Measurements from ENCODE around the gene PFKFB2.

Gene PFKFB2

DNA sequence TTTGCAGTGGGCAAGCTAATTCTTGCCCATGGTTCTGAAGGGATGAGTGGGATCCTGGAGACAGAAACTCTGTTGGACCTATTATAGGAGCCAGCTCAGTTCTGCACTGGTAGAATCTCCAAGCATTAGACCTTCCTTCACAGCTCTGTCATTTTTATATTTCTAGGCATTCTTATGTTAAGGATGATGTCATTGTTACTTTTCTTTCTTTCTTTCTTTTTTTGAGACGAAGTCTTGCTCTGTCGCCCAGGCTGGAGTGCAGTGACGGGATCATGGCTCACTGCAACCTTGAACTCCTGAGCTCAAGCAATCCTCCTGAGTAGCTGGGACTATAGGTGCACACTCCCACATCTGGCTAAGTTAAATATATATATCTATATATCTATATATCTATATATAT, 7.5 kb downstream of the PFKFB2 start:
- DNase-seq (ENCODE audit: insufficient read length, low spot score) (no peak), FAIRE-seq (no peak)

DNA sequence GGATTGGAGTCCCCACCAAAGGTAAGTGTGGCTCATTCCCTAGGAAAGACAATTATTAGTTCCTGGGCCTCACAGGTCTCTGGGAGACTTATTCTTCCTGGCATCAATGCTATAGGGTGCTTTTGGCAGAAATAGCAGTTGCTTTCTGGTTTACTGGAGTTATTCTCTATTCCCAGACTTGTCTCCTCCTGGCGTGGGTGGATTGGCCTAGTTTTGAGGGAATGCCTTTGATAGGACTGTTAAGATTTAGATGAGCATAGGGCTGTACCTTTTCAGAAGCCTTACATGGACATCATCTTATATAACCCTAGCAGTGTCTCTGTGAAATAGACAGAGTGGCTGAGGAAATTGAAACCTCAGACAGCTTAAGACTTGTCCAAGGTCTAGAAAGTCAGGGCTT, 9.0 kb downstream of the PFKFB2 start:
- no peak for FAIRE-seq
- DNase-seq (ENCODE audit: insufficient read length, low spot score): no peak

DNA sequence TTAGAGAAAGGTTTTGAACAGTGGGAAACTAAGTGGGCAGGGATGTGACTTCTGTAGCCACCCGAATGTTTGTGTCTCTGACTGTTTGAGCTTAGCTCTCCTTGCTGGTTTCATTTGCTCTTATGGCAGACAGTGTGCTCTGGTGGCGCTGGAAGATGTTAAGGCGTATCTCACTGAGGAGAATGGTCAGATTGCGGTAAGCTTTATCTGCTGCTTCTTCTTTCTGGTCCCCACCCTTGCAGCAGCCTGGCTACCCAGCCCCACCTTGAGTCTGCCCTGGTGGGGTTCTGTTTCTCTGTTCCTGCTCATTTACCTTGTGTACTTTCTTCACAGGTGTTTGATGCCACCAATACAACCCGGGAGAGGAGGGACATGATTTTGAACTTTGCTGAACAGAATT, 9.9 kb downstream of the PFKFB2 start:
- DNase-seq (ENCODE audit: insufficient read length, low spot score) (no peak), FAIRE-seq (no peak)

DNA sequence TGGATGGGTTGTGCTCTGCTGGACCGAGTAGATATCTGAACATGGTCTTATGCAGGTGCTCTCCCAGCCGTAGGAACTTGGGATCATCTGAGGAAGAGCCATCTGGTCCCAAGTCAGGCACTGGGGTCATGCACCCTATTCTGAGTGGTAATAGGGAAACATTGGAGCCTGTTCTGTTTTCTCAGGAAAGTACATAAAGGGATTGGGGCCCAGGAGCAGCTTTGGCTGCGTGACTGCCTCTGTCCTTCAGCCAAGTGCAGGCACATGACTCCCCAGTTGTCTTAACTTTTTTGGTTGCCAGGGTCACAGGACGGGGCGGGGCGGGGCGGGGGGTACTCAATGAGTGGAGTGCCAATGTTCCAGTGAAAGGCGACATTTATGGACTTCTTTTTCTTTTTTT, 11.5 kb downstream of the PFKFB2 start:
- no peak for FAIRE-seq

DNA sequence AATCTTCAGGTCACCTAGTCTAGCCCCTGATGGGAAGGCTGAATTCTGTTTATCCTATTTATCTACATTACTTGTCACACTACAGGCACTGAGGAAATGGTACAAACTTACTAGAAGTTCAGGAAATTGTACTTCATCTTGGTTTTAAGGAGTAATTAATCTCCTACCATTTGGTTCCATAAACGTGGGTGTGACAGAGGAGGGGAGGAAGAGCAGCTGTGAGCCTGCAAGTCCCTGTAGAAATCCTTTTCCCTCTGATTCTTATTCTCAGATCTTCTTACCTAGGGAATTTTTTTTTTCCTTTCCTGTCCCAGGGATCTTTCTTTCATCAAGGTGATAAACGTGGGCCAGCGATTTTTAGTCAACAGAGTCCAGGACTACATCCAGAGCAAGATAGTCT, 14.1 kb downstream of the PFKFB2 start:
- DNase-seq (ENCODE audit: insufficient read length, low spot score) (no peak), FAIRE-seq (no peak)

More for the DNA sequence above, 11.5 kb downstream of the PFKFB2 start:
- no peak for DNase-seq (ENCODE audit: insufficient read length, low spot score)

DNA sequence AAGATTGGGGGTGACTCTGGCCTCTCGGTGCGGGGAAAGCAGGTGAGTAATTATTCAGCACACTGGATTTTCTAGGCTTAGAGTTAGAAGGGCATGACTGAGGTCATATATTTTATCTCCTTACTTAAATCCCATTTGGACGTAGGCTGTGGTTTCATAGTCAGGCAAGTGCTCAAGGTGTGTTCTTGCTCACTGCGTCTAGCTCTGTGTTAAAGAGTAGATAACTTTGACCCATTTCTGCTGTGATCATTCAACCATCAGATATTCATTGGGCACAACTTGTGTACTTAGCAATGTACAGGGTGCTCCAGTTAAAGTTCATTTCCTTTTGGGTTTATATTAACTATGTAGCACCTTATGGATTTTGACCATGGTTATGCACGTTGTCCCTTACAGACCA, 14.6 kb downstream of the PFKFB2 start:
- FAIRE-seq: no peak
- no peak for DNase-seq (ENCODE audit: insufficient read length, low spot score)

DNA sequence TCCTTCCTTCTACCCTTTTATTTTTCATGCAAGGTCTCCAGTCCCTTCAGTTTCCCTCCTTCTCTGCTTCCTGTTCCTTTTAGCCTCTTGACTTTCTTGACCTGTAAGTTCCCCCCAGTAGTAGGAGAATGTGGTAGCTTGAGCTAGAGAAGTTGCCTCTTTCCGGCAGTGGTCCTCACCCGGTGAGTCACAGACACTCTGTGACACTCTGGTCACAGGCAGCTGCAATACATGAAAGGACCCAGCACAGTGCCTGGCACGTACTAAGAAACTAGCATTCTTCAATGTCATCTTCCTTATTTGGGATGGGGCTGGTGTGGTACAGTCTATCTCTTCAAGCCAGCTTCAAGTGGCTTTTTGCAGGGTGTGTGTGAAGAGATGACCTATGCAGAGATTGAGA, 16.0 kb downstream of the PFKFB2 start:
- FAIRE-seq (no peak), DNase-seq (ENCODE audit: insufficient read length, low spot score) (no peak)

DNA sequence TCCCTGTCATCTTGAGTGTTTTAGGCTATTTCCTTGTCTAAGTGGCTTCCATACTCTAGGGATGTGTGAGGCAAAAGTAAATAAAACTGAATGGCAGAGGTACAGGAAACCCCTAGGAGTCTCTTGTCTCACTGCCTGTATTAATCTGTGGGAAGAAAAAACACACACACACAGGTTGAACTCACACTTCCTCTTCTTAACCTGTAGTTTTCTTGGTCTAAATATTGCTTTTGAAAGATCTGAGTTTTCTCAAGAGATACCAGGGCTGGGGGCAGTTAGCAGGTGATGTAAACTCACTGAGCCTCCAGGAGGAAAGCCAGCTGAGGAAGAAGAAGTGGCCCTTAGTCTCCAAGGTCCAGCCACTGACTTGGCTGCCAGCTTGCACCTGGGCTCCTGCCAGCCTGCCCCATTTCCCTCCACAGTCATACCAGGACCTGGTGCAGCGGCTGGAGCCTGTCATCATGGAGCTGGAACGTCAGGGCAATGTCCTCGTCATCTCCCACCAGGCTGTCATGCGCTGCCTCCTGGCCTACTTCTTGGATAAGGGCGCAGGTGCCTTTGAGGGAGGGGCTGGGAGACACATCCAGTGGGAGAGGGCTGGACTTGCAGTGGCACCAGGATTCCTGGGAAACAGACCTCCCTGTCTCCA, 16.9 kb downstream of the PFKFB2 start:
- DNase-seq (ENCODE audit: insufficient read length, low spot score) (no peak), FAIRE-seq (no peak)

DNA sequence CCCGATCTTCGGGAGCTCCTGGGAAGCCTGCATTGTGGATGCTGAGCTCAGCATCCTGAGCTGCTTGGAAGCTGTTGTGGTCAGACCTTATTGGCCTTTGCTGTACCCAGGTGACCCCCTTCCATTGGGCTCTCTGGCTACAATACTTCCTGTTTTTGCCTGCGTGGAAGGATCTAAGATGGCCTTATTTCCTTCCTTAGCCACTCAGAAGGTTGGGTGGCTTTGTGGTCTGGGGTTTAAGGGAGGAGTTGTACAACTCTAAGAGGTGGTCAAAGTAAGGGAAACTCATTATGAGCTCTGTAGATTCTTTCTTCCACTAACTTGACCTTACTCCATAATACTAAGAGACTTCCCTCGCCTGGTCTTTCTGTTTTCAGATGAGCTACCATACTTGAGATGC, 17.7 kb downstream of the PFKFB2 start:
- no peak for FAIRE-seq
- DNase-seq (ENCODE audit: insufficient read length, low spot score): no peak

DNA sequence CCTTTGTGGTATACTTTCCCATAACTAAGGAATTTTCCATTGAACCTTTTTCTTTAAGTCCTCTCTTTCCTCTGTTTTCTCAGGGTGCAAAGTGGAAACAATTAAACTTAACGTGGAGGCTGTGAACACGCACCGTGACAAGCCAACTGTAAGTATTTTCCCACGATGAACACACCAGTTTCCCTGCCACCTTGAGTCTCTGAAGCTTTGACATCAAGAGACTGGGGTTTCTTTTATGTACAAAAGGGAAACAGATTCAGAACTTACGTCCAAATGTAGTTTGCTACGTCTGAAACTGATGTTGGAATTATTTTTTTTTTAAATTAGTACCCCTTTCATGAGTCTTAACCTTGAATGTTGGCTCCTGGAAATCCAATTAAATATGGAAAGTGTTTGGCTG, 18.4 kb downstream of the PFKFB2 start:
- no peak for FAIRE-seq
- no peak for DNase-seq (ENCODE audit: insufficient read length, low spot score)

DNA sequence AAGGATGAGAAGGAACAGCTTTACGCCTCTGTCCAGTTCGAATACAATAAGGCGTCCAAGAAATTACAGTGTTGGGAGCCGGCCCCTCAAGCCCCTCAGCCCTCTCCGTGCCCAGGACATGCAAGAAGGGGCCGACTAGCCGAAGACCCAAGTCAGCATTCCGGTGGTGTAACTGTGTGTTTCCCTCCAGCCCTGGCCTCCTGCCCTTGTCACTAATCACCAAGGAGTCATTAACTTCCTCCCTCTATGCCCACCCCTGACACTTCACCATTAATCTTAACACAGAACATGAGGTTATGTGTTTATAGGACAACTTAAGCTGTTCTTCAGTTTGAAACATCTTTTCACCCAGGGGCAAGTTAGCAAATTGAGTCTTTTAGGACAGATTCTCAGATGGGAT, 19.2 kb downstream of the PFKFB2 start:
- FAIRE-seq: no peak

DNA sequence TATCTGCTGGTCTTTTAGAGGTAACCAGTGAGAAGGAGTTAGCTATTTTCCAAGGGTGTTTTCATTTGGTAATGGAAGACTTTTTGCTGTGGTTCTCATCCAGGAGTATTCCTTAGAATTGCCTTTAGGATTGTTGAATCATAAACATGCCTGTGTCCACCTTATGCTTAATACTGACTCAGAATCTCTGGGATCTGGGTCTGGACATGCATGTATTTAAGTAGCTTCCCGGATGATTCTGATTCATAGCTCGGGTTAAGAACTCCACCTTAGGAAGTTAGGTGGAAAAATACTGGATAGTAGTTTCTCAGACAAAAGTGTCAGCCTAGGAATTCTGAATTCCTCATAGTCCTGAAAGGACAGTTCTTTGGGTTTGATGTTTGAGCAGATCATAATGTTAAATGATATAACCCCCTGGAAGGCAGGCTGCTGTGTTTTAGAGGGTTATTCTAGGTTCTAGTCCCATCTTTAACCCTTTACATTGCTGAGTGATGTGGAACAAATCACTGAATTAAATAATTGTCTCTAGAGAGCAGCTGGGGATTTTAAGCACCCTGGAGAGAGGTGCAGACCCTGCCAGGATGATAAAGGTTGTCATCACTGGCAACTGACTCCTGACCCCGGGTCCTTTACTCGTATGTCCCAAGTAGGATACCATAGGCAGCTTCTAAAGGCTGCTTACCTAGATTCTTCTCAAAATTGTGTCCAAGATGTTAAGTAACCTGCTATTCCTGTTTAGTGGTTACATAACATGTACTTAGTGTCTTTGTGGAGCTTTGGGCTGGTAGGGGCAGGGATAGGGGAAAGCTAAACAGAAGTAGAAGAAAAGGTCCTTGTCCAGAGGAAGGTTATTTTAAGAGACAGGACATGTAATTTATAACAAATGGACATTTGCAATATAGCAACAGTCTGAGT, 21.1 kb downstream of the PFKFB2 start:
- no peak for FAIRE-seq

More for the DNA sequence above, 19.2 kb downstream of the PFKFB2 start:
- DNase-seq (ENCODE audit: insufficient read length, low spot score): no peak

DNA sequence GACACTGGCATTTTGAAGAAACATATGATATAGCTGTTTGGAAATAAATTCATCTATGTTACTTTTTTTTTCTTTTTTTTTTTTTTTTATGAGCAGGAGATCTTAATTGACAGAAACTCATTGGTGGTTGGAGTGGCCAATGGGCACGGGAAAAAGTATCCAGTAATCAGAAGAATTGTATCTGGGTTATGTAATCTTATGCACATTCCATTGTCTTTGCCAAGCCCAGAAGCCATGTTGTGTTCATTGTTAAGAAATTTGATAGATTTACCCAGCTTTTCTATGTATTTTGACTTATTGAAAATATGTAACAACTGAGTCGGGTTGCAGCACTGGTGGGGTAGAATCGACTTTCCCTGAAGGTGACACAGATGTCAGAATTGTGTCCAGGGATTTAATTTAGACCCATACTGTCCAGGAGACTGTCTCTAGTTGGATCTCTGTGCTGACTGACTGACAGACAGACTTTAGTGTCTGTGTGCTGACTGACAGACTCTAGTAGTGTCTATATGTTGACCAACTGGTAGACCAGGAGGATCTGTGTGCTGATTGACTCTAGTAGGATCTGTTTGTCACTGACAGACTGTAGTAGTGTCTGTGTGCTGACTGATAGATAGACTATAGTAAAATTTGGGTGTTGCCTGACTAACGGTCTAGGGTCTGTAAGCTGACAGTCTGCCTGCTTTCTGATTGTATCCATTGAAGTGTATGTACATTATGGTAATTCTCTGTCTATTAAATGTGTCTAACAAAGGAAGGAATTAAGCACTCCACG, 23.3 kb downstream of the PFKFB2 start:
- no peak for FAIRE-seq
- no peak for DNase-seq (ENCODE audit: insufficient read length, low spot score)

More for the DNA sequence above, 21.1 kb downstream of the PFKFB2 start:
- no peak for DNase-seq (ENCODE audit: insufficient read length, low spot score)

DNA sequence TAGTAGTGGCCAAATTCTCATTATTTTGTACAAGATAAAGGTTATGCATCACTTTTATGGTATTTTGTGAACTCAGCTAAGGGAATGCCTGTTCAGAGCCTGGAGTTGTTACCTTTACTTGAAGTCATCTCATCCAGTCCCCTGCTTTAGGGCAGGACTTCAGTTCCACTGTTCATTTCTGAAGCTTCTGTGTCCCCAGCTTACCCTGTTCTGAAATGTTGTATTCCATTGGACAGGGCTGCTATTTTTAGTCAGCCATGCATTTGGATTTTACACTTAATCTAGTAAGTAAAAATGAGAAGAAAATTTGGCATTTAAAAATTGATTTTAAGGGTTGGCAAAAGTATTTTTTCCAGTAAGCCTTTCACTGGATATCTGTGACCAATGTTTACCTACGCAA, 23.9 kb downstream of the PFKFB2 start:
- DNase-seq (ENCODE audit: insufficient read length, low spot score): no peak
- no peak for FAIRE-seq

DNA sequence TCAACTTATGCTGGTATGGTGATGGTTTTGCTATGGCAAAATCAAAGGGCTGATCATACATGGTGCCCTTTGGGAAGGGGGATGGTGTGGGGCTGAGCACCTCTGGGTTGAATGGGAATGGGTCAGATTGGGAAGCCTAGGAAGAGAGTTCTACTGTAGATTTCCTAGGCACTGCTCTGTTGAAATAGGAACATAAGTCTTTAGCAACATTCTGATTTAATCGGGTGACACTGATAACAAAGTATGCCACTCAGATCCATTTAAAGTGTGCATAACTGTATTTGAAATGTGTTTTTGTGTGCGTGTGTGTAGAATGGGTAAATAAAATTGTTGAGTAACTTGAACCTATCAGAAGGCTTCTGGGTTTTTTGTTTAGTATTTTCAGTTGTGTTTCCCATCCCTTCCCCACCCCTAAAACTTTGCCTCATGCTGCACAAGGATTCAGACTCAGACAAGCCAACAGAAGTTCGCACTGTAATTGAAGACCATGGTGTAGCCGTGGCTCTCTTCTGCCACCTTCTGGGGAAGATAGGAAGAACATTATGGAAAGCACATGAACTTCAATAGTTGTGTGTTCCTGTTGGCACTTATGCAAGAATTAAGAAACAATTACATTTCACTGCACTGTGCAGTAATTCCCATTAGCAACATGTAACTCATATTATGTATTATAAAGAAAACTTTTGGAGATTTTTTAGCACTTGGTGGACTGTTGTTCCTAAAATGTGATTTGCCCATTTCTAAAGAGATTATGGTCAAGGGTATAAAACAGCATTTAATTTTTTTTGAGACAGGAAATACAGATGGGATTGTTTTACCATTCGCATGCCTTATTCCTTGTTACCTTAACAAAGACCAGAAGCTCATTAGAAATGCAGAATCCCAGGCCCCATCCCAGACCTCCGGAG, 24.6 kb downstream of the PFKFB2 start:
- FAIRE-seq (peak; percentile 91), DNase-seq (ENCODE audit: insufficient read length, low spot score) (peak; percentile 46)

DNA sequence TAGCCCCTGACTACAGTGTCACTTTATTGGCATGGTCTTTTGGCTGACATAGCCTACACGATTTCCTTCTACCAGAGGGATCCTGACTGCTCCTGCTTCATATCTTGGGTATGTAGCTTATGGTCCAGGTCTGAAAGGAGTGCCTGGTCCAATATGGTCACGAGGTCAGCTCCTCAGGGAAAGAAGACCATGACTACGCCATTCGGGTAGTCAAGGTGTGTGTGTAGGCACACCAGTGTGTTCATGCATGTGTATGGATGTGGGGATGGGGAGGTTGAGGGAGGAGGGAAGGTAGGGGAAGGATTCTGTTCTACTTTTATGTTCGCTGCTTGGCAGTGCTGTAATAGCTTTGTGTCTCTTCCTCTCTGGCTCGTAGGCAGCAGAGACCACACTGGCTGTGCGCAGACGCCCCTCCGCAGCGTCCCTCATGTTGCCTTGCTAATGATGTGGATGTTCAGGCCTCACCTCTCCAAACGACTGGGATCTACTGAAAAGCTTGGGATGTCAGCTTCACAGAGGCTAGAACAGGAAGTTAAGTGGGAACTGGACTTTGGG, 25.6 kb downstream of the PFKFB2 start:
- DNase-seq (ENCODE audit: insufficient read length, low spot score) (no peak), FAIRE-seq (no peak)

DNA sequence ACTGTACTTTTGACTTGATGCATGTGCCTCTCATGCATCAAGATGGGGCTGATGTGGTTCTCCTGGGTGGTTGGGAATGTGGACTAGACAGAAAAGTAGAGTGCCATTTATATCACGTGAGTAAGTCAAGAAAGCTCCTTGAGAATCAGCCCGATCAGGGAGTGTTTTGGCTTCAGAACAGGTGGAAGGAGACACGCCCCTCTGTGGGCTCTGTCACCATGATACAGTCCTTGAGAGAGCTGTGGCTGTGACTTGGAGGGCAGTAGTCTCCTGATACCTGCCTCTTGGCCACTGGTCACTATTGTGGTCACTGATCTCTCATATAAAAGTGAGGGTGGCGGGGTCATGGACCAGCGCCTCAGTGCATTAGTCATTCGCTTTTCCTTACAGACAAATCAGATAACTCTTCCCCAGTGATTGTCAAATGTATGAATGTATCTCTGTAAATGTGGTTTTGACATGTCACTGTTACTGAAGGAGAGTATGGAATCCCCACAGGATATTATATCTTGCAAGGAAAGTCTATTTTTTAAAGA, 26.7 kb downstream of the PFKFB2 start:
- FAIRE-seq: no peak
- no peak for DNase-seq (ENCODE audit: insufficient read length, low spot score)

DNA sequence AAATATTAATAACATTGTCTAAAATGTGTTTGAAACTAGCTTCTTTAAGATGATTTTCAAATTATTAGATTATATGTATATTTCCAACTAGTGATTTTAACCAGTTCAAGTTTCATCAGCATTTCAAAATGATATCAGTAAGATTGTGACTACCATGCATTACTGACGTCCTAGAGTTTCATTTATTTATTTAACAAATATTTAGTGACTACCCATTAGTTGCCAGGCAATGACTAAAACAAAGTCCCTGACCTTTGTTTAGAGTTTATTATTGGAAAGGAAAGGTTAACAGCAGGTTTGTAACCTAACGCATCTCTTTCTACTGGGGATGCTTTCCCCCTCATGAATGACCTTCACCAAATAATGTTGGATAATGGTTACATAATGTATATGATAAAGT, 28.0 kb downstream of the PFKFB2 start:
- FAIRE-seq: no peak

DNA sequence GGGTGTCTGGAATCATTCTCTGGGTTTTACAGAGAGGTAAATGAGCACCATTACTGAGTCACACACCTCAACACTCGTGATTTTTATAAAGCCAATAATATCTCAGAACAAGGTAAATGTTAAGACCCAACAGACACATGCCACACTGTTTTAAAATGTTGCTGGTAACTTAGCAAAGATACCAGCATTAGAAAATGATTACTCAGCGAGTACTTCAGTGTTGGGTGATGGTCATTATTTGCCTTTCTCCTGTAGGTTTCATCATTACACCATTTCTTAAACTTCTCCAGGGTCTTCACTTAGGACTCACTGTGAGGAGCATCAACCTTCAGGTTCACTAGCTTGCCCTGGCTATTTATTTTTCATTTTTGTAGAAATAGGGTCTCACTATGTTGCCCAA, 28.7 kb downstream of the PFKFB2 start:
- FAIRE-seq (no peak), DNase-seq (ENCODE audit: insufficient read length, low spot score) (no peak)

More for the DNA sequence above, 28.0 kb downstream of the PFKFB2 start:
- no peak for DNase-seq (ENCODE audit: insufficient read length, low spot score)

DNA sequence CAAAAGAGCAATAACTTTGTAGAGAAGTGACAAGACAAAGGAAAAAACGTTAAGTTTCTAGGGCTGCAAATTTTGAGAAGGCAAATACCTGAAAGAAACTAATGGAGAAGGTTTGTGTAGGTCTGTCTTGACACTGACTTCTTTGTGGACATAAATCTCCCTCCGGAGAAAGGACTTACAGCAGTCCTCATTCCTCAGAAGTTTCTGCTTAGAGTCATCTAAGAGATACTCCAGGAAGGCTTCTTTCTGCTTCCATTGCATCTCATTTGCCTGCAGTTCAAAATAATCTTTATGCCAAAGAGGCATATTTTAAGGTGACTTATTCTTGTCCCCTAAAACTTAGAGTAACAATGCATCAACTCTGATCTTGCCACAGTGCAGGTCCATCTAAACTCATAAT, 31.2 kb downstream of the PFKFB2 start:
- DNase-seq (ENCODE audit: insufficient read length, low spot score): no peak
- FAIRE-seq: no peak
